GM18511 (cell line): ENCODE measurements around the gene PGAM2.

Source experiments
- ATAC-seq: cut with Tn5 transposase; IDR thresholded peaks from one replicate; pipeline ENCODE4 v1.9.1; 2021; ENCODE audit warnings: mild to moderate bottlenecking, moderate library complexity; ENCODE audit not compliant: unreplicated experiment

The PGAM2 gene

DNA sequence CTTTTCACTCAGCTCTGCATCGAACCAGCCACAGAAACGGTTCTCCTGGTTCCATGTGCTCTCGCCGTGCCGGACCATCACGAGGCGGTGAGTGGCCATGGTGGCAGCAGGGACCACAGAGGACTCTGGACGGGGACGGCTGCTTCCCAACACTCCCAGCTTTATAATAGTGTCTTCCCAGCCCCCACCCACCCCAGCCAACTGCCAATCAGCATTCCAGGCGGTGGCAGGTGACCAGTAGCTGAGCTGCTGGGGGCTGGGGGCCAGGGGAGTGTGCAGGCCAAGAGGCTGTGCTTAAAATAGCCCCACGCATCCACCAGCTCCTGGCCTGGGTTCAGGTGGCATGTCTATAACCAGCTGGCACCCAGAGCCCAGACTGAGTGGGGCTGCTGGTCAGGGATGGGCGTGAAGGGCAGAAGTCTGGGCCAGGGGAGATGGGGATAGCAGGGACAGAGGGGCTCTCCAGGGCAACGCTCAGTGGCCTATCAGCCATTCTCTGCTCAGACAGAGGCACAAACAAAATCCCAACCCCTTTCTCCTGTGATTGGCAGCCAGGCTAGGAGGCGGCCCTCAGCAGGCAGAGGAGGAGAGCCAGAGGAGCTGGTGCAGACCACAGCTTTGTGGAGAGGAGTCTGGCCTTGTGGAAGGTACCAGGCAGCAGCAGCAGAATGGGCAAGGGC is at the start of gene PGAM2:
PGAM2 (minus strand) TSS at position 137 of the 680 bp plus-strand sequence; CDS start at position 99, 38 bp downstream.
- no peak for ATAC-seq

DNA sequence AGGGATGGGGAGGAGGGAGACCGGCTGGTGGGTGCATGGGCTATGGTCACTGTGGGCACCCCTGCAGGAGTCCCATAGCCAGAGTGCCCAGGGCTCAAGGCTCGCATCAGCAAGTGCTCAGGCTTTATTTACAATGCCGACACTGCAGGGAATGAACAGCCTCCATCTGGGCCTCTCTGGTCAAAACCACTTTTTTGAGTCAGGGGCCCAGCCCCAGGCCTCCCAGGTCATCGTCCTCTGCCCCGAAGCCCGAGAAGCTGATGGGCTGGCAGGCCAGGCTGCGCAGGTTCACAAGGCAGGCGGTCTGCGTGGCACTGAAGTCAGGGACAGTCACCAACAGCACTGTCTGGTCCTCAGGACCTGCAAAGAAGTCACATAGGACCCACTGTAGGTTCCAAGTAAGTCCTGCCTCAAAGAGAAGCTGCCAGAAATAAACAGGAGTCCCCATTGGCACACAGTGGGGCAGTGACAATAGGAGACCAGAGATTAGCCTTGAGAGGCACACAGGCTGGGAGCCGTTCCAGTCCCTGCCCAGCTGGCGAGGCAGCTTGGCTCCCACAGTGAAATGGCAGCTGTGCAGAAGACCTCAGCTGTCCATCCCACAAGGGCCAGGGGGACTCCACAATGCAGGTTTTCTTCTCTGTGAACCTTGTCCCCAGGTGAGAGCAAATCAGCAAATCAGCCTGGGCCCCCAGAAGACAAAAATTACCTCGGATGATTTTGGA is 49.4 kb upstream of the PGAM2 start:
- no peak for ATAC-seq

DNA sequence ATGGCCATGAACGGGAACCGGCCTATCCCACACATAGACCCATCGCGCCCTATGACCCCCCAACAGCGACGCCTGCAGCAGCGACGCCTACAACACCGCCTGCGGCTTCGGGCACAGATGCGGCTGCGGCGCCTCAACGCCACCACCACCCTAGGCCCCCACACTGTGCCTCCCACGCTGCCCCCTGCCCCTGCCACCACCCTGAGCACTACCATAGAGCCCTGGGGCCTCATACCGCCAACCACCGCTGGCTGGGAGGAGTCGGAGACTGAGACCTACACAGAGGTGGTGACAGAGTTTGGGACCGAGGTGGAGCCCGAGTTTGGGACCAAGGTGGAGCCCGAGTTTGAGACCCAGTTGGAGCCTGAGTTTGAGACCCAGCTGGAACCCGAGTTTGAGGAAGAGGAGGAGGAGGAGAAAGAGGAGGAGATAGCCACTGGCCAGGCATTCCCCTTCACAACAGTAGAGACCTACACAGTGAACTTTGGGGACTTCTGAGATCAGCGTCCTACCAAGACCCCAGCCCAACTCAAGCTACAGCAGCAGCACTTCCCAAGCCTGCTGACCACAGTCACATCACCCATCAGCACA is 48.5 kb upstream of the PGAM2 start:
- ATAC-seq: no peak

DNA sequence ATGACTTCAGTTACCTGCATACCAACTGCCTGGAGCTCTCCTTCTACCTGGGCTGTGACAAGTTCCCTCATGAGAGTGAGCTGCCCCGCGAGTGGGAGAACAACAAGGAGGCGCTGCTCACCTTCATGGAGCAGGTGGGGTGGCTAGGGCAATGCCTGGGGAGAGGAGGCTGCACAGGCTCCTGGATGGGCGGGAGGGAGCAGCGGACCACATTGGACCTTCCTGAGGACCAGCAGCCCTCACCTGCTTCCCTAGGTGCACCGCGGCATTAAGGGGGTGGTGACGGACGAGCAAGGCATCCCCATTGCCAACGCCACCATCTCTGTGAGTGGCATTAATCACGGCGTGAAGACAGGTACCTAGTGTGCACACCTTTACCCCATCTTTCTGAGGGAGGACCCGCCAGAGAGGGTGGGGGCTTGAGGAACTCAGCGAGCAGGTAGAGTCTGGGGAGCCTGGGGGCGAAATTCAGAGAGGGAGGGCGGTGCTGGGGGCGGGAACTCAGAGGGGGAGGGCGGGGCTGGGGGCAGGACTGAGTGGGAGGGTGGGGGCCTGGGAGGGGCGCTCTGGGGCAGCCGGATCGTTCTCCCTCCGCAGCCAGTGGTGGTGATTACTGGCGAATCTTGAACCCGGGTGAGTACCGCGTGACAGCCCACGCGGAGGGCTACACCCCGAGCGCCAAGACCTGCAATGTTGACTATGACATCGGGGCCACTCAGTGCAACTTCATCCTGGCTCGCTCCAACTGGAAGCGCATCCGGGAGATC is 47.8 kb upstream of the PGAM2 start:
- no peak for ATAC-seq

DNA sequence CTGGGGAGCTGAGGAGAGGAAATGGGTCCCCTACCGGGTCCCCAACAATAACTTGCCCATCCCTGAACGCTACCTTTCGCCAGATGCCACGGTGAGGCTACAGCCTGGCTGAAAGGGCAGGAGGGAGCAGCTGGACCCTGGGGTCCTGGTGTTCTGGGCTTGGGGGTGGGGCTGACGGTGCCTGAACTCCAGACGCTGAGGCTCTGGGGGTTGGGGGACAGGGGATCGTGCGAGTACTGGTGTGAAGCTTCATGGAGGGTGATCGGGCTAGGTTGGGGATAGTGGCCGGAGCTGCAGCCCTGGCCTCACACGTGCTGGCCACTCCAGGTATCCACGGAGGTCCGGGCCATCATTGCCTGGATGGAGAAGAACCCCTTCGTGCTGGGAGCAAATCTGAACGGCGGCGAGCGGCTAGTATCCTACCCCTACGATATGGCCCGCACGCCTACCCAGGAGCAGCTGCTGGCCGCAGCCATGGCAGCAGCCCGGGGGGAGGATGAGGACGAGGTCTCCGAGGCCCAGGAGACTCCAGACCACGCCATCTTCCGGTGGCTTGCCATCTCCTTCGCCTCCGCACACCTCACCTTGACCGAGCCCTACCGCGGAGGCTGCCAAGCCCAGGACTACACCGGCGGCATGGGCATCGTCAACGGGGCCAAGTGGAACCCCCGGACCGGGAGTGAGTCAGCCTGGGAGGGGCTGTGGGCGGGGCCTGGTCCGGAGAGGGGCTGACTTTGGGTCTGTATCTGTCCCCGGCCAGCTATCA is 47.0 kb upstream of the PGAM2 start:
- no peak for ATAC-seq

DNA sequence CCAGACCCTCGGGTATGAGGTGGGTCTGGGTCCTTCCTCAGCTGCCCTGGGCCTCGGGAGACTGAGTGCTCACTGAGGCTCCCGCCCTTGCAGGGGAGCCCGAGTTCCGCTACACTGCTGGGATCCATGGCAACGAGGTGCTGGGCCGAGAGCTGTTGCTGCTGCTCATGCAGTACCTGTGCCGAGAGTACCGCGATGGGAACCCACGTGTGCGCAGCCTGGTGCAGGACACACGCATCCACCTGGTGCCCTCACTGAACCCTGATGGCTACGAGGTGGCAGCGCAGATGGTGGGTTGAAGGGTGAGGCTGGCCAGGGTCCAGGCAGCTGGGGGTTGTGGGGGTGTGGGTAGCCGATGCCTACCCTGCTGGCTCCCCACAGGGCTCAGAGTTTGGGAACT is 46.4 kb upstream of the PGAM2 start:
- no peak for ATAC-seq

DNA sequence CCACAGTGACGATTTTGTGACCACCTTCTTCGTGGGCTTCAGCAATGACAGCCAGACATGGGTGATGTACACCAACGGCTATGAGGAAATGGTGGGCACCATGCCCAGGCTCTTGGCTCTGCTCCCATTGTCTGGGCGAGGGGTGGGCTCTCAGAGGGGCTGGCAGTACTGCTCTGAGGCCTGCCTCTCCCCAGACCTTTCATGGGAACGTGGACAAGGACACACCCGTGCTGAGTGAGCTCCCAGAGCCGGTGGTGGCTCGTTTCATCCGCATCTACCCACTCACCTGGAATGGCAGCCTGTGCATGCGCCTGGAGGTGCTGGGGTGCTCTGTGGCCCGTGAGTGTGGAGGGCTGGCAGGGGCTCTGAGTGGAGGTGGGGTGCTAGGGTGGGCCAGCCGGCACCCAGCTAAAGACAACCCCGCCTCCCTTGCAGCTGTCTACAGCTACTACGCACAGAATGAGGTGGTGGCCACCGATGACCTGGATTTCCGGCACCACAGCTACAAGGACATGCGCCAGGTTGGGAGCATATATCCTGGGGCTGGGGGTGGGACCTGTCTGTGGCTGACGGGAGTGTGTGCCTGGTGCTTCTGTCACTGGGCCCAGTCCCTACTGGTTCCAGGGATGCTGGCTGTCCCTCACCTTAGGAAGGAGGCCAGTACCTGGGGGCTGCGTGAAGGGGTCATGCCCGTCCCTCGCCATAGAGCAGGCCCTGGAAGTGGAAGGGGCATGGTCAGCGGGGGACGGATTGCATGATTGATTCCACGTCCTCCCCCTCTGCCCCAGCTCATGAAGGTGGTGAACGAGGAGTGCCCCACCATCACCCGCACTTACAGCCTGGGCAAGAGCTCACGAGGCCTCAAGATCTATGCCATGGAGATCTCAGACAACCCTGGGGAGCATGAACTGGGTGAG is 45.6 kb upstream of the PGAM2 start:
- no peak for ATAC-seq

DNA sequence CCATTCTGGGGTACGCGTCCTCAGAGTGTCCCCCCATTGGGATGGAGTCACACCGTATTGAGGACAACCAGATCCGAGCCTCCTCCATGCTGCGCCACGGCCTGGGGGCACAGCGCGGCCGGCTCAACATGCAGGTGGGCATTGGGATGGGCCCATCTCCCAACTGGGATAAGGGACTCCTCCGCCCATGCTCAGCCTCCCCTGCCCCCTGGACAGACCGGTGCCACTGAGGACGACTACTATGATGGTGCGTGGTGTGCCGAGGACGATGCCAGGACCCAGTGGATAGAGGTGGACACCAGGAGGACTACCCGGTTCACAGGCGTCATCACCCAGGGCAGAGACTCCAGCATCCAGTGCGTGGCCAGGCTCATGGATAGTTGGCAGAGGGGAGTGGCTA is 44.6 kb upstream of the PGAM2 start:
- no peak for ATAC-seq

DNA sequence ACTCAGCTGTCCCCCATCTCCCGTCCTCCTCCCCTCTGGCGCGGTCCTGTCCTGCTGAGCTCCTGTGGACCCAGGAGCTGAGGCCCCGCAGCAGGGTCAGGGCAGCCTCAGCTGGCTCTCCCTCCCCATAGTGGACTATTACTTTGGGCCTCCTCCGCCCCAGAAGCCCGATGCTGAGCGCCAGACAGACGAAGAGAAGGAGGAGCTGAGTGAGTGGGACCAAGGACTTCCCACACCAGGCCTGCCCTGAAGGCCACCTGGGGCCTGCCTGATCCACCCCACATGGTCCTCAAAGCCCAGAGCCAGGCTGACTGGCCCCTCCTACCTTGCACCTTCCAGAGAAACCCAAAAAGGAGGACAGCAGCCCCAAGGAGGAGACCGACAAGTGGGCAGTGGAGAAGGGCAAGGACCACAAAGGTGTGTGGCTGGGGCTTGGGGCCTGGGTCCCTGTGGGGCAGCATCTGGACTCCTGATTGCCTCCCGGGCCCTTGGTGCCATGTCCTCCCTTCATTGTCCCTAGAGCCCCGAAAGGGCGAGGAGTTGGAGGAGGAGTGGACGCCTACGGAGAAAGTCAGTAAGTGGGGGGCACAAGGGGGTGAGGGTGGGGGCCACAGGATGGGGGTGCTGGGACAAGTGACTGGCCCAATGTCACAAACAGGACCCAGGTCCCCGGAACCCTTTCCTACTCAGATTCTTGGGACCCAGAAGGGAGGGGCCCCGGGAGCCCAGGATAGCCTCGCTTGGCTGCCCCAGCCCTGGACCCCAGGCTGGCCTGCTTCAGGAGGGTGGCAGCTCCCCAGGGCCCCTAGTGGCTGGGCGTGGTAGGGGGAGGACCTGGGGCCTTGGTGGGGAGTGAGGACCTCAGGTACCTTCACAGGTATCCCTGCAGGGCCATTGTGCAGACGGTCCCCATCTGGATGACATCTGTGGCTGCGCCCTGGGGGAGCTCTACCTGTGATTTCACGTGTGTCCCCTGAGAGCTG is 43.7 kb upstream of the PGAM2 start:
- no peak for ATAC-seq

DNA sequence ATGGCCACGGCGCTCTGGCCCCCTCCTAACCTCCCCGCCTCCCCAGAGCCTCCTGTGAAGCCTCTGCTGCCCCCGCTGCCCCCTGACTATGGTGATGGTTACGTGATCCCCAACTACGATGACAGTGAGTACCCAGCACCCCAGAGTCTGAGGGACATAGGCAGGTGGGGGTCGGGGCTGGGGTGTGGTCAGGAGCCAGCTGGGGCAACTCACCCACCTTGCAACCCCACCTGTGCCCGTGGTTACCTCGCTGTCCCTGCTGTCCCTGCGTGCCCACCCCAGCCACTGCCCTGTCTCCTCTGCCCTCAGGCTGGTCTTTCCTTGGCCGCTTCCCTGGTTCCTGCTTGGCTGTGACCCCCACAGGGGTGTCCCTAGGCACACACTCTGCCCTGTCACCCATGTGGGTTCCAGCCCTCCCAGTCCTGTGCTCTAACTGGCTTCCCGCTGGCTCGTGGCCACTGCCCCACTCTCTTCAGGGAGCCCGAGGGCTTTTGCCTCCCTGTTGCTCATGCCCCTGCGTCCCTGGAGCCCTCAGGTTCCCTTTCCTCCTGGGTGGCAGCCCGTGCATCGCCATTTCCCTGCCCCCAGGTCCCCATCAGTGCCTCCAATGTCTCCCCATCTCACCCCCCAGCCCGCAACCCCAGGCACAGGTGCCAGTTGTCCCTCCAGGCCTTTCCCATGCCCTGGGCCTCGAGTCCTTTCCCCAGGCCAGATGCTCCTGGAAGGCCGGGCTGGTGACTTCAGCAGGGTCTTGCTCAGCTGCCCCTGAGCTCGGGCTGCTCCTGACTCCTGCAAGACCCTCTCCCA is 42.8 kb upstream of the PGAM2 start:
- no peak for ATAC-seq

DNA sequence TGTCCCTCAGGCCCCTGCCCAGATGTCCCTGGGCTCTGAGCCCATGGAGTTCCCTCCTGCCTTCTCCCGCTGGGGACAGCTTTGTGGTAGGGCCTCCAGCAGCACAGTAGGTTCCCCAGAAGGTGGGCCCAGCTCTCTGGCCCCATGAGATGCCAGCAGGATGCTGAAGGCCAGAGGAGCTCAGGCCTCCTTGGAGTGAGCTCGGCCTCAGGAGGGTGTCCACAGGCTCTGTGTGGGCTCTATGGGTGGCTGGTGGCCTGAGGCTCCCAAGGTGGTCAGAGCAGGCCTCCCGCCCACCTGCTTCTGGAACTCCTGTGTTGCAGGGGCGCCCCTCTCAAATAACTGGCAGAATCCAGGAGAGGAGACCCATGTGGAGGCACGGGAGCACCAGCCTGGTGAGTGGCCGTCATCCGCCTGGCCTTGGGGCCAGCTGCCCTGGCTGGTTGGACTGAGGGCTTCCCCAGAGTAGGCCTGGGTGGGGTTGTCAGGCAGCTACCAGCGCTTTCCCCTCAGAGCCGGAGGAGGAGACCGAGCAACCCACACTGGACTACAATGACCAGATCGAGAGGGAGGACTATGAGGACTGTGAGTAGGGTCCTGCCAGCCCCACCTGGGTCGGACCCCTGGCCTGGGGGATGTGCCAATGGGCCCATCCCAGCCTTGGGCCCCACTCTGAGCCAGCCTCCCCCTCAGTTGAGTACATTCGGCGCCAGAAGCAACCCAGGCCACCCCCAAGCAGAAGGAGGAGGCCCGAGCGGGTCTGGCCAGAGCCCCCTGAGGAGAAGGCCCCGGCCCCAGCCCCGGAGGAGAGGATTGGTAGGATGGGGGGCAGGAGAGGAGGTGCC is 42.0 kb upstream of the PGAM2 start:
- no peak for ATAC-seq

DNA sequence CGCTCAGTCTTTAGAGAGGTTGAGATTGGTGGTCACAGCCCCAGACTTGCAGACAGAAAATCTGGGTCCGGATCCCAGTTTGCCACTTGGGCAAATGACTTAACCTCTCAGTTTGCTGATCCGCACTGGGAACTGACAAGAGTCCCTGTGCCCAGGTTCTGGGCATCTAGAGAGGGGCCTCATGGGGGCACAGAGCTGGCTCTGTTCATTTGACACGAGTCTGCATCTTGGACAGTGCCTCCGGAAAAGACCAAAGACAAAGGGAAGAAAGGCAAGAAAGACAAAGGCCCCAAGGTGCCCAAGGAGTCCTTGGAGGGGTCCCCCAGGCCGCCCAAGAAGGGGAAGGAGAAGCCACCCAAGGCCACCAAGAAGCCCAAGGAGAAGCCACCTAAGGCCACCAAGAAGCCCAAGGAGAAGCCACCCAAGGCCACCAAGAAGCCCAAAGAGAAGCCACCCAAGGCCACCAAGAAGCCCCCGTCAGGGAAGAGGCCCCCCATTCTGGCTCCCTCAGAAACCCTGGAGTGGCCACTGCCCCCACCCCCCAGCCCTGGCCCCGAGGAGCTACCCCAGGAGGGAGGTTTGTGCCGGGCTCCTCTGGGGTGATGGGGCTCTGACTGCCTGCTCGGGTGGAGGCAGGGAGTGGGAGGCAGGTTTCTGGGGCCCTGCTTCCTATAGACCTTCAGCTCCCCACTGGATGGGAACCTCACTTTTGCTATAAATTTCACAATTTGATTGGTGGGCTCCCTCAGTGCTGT is 41.1 kb upstream of the PGAM2 start:
- no peak for ATAC-seq

DNA sequence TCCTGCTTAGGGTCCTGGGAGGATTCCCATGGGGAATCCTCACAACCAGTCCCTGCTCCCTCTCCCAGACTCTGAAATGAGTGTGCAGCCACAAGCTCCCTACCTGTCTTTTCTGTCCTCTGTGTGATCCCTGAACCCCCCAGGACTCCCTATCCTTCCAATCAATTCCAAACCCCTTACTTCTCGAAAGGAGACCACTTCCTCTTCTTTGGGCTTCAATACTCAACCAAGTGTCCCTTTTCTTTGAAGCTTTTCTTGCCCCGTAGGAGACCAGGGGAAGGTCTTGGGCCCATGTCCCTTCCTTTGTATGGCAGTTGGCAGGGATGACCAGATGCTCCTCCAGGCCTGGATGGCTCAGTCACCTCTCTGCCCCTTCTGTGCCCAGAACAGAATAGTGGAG is 40.5 kb upstream of the PGAM2 start:
- no peak for ATAC-seq

DNA sequence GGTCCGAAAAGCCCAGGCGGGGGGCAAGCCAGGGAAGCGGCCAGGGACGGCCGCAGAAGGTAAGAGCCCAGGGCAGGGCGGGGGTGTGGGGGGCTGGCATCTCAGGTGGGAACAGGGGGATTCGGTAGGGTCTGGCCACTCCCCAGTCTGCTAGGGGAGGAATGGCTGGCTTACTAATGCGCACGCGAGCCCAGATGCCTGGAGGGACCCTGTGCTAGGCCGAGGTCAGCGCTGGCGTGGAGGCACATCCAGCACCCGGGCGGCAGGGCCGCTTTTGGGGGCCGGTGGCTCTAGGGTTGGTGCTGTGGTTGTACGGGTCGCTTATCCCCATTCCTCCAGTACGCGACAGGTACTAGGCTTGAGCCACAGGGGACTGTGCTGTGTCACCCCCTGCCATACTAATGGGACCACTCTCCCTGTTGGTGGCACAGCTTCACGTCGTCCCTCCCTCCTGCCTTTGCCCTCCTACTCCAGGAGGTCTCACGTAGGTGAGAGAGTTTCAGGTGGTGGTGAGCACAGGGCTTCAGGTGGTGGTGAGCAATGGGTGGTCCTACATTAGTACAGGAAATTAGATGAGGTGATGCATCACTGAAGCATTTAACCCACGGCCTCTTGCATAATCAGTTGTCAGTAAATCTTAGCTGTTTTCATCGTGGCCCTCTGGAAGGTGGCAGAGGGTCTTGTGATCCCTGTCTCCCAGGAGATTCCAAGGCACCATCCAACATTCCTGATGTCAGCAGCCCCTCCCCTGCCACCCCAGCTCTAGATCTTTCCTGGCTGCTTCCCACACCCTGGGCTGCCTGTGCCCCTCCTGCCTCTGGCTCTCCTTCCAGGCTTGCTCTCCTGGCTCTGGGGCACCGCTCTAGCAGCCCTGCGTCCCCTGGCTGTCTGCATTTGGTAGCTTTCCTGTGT is 39.7 kb upstream of the PGAM2 start:
- ATAC-seq: no peak
